SK-N-SH treated with all-trans-retinoic acid at 6 μM for 48 hours (cell line): ENCODE results near the gene TYSND1.

ENCODE experiments used
- ATAC-seq: fragments of 200-7000 bp; cut with Tn5 transposase; 3 replicates; pipeline ENCODE4 v1.9.1; 2020; ENCODE audit warnings: mild to moderate bottlenecking, moderate library complexity
- ARNTL ChIP-seq: fragments of 450-650 bp; formaldehyde crosslinking; IDR thresholded peaks from 2 replicates; pipeline ENCODE4 v1.5.0; 2020; ENCODE audit warnings: low read depth, mild to moderate bottlenecking, moderate library complexity, borderline replicate concordance
- BACH2 ChIP-seq: fragments of 250-450 bp; sonication (Bioruptor Pico); IDR thresholded peaks from 2 replicates; pipeline ENCODE4 v1.9.0; 2021; ENCODE audit warnings: mild to moderate bottlenecking, borderline replicate concordance
- CREB5 ChIP-seq: fragments of 250-450 bp; sonication (Bioruptor Pico); IDR thresholded peaks from 2 replicates; pipeline ENCODE4 v1.5.1; 2020; ENCODE audit warnings: low read depth, mild to moderate bottlenecking, moderate library complexity
- CSDC2 ChIP-seq: fragments of 250-450 bp; sonication (Bioruptor Pico); IDR thresholded peaks from 2 replicates; pipeline ENCODE4 v1.5.0; 2020; ENCODE audit warnings: mild to moderate bottlenecking, moderate library complexity
- ESRRG ChIP-seq: fragments of 250-450 bp; sonication (Bioruptor Pico); IDR thresholded peaks from 2 replicates; pipeline ENCODE4 v1.6.1; 2021; ENCODE audit warnings: mild to moderate bottlenecking
- GLIS3 ChIP-seq: fragments of 250-450 bp; sonication (Bioruptor Pico); IDR thresholded peaks from 2 replicates; pipeline ENCODE4 v1.5.0; 2020; ENCODE audit warnings: mild to moderate bottlenecking, moderate library complexity
- ISL1 ChIP-seq: fragments of 250-450 bp; sonication (Bioruptor Pico); IDR thresholded peaks from 2 replicates; pipeline ENCODE4 v2.1.2; 2022; ENCODE audit warnings: mild to moderate bottlenecking, moderate library complexity
- OSR1 ChIP-seq: fragments of 250-450 bp; sonication (Bioruptor Pico); IDR thresholded peaks from 2 replicates; pipeline ENCODE4 v1.8.0; 2022; ENCODE audit warnings: moderate library complexity, mild to moderate bottlenecking, inconsistent platforms
- PPARA ChIP-seq: fragments of 250-450 bp; sonication (Bioruptor Pico); IDR thresholded peaks from 2 replicates; pipeline ENCODE4 v1.5.0; 2020; ENCODE audit warnings: mild to moderate bottlenecking, borderline replicate concordance
- SNAI2 ChIP-seq: fragments of 250-450 bp; sonication (Bioruptor Pico); IDR thresholded peaks from 2 replicates; pipeline ENCODE4 v1.5.0; 2020; ENCODE audit warnings: mild to moderate bottlenecking, moderate library complexity
- TCF4 ChIP-seq: fragments of 250-450 bp; sonication (Bioruptor Pico); IDR thresholded peaks from 2 replicates; pipeline ENCODE4 v1.8.0; 2021; ENCODE audit warnings: mild to moderate bottlenecking, moderate library complexity, borderline replicate concordance
- TOX ChIP-seq: fragments of 250-450 bp; sonication (Bioruptor Pico); IDR thresholded peaks from 2 replicates; pipeline ENCODE4 v1.8.0; 2021; ENCODE audit warnings: mild to moderate bottlenecking, moderate library complexity, borderline replicate concordance
- ZC3H10 ChIP-seq: fragments of 250-450 bp; sonication (Bioruptor Pico); IDR thresholded peaks from 2 replicates; pipeline ENCODE4 v1.5.1; 2021; ENCODE audit warnings: mild to moderate bottlenecking, moderate library complexity
- ZFP3 ChIP-seq: fragments of 250-450 bp; sonication (Bioruptor Pico); IDR thresholded peaks from 2 replicates; pipeline ENCODE4 v1.5.0; 2020; ENCODE audit warnings: mild to moderate bottlenecking, moderate library complexity
- ZFP30 ChIP-seq: fragments of 450-650 bp; formaldehyde crosslinking; IDR thresholded peaks from 2 replicates; pipeline ENCODE4 v1.5.0; 2022; ENCODE audit warnings: mild to moderate bottlenecking, moderate library complexity
- ZNF565 ChIP-seq: fragments of 450-650 bp; formaldehyde crosslinking; conservative IDR thresholded peaks from 2 replicates; pipeline ENCODE4 v1.5.0; 2020; ENCODE audit warnings: low read depth, mild to moderate bottlenecking, moderate library complexity
- ZNF70 ChIP-seq: fragments of 450-650 bp; formaldehyde crosslinking; IDR thresholded peaks from 2 replicates; pipeline ENCODE4 v1.5.0; 2020; ENCODE audit warnings: mild to moderate bottlenecking, moderate library complexity
- ZNF8 ChIP-seq: fragments of 450-650 bp; formaldehyde crosslinking; IDR thresholded peaks from 2 replicates; pipeline ENCODE4 v1.5.0; 2020; ENCODE audit warnings: mild to moderate bottlenecking, moderate library complexity
- TF ChIP-seq, protein P1 (sequence below): fragments of 250-450 bp; sonication (Bioruptor Pico); IDR thresholded peaks from 2 replicates; pipeline ENCODE4 v1.5.0; 2020; ENCODE audit warnings: mild to moderate bottlenecking, moderate library complexity
- TF ChIP-seq, protein P2 (sequence below): fragments of 250-450 bp; sonication (Bioruptor Pico); IDR thresholded peaks from 2 replicates; pipeline ENCODE4 v1.8.0; 2020; ENCODE audit warnings: mild to moderate bottlenecking, moderate library complexity, borderline replicate concordance
- TF ChIP-seq, protein P3 (sequence below): fragments of 250-450 bp; sonication (Bioruptor Pico); IDR thresholded peaks from 2 replicates; pipeline ENCODE4 v1.8.0; 2021; ENCODE audit warnings: low read depth, mild to moderate bottlenecking, moderate library complexity, borderline replicate concordance

TYSND1 gene

GRCh38 chr10:70126700-70127395, 19.7 kb downstream of the TYSND1 start:
- no peak for ATAC-seq
- TF ChIP-seq, protein P1, sequence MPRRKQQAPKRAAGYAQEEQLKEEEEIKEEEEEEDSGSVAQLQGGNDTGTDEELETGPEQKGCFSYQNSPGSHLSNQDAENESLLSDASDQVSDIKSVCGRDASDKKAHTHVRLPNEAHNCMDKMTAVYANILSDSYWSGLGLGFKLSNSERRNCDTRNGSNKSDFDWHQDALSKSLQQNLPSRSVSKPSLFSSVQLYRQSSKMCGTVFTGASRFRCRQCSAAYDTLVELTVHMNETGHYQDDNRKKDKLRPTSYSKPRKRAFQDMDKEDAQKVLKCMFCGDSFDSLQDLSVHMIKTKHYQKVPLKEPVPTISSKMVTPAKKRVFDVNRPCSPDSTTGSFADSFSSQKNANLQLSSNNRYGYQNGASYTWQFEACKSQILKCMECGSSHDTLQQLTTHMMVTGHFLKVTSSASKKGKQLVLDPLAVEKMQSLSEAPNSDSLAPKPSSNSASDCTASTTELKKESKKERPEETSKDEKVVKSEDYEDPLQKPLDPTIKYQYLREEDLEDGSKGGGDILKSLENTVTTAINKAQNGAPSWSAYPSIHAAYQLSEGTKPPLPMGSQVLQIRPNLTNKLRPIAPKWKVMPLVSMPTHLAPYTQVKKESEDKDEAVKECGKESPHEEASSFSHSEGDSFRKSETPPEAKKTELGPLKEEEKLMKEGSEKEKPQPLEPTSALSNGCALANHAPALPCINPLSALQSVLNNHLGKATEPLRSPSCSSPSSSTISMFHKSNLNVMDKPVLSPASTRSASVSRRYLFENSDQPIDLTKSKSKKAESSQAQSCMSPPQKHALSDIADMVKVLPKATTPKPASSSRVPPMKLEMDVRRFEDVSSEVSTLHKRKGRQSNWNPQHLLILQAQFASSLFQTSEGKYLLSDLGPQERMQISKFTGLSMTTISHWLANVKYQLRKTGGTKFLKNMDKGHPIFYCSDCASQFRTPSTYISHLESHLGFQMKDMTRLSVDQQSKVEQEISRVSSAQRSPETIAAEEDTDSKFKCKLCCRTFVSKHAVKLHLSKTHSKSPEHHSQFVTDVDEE (CRISPR knock-in tag): no peak
- TF ChIP-seq ESRRG (no peak), ZNF8 (CRISPR knock-in tag) (no peak)

DNA sequence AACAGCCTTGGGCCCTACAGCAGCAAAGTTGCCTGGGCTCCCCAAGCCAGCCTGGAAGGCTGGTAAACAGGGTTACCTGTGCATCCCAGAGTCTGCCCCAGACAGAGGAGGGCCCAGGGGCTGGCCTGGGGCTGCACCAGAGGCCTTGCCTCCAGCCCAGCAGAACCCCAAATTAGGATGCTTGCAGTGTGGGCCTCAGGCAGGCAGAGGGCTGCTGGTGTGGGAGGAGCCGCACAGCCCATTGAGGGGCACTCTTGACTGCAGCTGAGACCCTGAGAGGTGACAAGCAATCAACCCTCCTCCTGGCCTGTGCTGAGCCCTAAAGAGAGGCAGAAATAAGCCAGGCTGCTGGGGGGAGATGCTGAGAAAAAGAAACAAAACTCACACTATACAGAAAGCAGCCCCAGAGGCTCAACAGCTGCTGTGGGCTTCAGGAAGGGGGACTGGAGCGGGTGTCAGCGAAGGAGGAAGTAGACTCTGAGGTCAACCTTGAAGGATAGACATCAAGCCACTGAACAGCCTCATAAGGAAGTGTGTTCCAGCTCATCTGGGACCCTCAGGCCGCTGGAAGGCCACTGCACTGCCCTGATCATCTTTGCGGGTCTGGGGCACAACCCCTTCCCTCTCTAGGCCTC, 20.5 kb downstream of the TYSND1 start:
- no peak for ATAC-seq
- TF ChIP-seq OSR1 (CRISPR knock-in tag): no peak
- TF ChIP-seq ZFP30: no peak
- TF ChIP-seq, all 23 proteins: peak for 0

- ATAC-seq: no peak
- TF ChIP-seq ZNF8 (CRISPR knock-in tag): no peak
- no peak for TF ChIP-seq PPARA (CRISPR knock-in tag)
- TF ChIP-seq ZNF70 (CRISPR knock-in tag): no peak
- no peak for TF ChIP-seq TOX
- no peak for TF ChIP-seq ISL1
- TF ChIP-seq ZFP3 (CRISPR knock-in tag): no peak
- no peak for TF ChIP-seq ZC3H10 (CRISPR knock-in tag)
- TF ChIP-seq ZNF565 (CRISPR knock-in tag): no peak
- no peak for TF ChIP-seq TCF4 (CRISPR knock-in tag)
- no peak for TF ChIP-seq BACH2 (CRISPR knock-in tag)
- TF ChIP-seq, protein P2, sequence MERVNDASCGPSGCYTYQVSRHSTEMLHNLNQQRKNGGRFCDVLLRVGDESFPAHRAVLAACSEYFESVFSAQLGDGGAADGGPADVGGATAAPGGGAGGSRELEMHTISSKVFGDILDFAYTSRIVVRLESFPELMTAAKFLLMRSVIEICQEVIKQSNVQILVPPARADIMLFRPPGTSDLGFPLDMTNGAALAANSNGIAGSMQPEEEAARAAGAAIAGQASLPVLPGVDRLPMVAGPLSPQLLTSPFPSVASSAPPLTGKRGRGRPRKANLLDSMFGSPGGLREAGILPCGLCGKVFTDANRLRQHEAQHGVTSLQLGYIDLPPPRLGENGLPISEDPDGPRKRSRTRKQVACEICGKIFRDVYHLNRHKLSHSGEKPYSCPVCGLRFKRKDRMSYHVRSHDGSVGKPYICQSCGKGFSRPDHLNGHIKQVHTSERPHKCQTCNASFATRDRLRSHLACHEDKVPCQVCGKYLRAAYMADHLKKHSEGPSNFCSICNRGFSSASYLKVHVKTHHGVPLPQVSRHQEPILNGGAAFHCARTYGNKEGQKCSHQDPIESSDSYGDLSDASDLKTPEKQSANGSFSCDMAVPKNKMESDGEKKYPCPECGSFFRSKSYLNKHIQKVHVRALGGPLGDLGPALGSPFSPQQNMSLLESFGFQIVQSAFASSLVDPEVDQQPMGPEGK (CRISPR knock-in tag): no peak
These were observed 21.6 kb downstream of the TYSND1 start for GRCh38 chr10:70124918-70125317.

DNA sequence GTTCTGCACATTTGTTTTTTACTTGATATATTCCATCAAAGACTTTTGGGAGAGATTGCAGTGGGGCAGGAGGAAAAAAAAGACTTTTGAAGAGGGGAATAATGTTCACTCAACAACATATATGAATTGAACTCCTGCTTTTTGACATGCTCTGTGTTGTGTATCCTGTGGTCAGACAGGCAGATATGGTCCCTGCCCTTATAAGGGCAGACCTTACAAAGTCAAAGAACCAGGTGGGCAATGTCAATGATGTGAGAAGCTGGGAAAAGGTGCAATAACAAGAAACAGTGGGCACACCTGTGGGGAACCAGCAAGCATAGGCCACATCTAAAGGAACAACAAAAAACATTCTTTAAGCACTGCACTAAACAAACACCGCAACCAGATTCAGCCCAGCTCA, 22.1 kb downstream of the TYSND1 start:
- no peak for ATAC-seq
- no peak for TF ChIP-seq GLIS3 (CRISPR knock-in tag)
- no peak for TF ChIP-seq ZC3H10 (CRISPR knock-in tag)
- no peak for TF ChIP-seq BACH2 (CRISPR knock-in tag)
- no peak for TF ChIP-seq OSR1 (CRISPR knock-in tag)

DNA sequence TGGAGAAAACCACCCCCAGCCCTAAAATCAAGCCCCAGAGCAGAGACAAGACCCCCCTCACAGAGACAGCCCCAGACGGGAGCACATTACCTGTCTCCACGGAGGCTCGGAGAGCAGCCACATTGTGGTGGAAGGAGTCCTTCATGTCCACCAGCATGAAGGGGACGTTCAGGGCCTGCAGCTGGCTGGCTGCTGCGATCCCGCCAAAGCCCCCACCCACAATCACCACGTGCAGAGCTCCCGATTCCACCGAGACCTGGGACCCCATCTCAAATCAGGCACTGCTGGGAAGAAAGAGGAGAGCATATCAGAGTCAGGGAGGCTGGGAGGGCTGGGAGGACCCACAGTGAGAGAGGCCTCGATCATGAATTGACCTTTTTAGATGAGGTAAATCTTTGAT, 22.7 kb downstream of the TYSND1 start:
- no peak for ATAC-seq
- TF ChIP-seq ZFP30 (no peak), CREB5 (CRISPR knock-in tag) (no peak), ISL1 (no peak), ESRRG (no peak), CSDC2 (CRISPR knock-in tag) (no peak), ZNF70 (CRISPR knock-in tag) (no peak), BACH2 (CRISPR knock-in tag) (no peak), SNAI2 (no peak), ARNTL (no peak), TOX (no peak), ZC3H10 (CRISPR knock-in tag) (no peak)
- TF ChIP-seq, protein P2 (CRISPR knock-in tag): no peak
- TF ChIP-seq, protein P3, sequence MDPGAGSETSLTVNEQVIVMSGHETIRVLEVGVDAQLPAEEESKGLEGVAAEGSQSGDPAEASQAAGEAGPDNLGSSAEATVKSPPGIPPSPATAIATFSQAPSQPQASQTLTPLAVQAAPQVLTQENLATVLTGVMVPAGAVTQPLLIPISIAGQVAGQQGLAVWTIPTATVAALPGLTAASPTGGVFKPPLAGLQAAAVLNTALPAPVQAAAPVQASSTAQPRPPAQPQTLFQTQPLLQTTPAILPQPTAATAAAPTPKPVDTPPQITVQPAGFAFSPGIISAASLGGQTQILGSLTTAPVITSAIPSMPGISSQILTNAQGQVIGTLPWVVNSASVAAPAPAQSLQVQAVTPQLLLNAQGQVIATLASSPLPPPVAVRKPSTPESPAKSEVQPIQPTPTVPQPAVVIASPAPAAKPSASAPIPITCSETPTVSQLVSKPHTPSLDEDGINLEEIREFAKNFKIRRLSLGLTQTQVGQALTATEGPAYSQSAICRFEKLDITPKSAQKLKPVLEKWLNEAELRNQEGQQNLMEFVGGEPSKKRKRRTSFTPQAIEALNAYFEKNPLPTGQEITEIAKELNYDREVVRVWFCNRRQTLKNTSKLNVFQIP (CRISPR knock-in tag): no peak
- TF ChIP-seq, protein P1 (CRISPR knock-in tag): no peak
